Measurements from ENCODE around the gene SLC22A5. TPM values are rescaled to one million over a fixed set of nuclear protein-coding genes. Genes with fewer than 3 reads are reported as not detected.

The SLC22A5 gene
- total RNA-seq, 2 experiments from 2014 or later, result 2.7 to 3.3 TPM

DNA sequence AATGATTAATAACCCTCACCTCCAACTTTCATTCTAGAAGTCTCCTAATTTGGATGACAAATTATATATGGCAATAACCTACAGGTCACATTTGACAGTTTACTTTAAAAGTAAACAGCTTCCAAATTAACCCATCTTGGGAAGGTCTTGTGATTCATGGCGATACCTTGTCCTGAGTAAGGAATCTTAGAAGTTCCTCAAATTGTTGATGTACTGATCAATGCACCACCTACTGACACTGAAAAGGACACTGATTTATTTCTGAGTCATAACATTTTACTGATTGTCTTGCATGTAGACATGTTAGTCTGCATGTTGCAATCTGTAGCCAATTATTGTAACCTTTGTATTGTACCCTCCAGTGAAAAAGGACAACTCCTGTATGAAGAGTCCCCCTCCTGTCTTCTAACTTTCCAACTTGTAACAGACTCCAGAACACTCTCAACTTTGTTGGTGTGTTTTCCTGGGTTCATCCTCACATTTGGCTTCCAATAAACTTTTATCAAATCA lies 16.0 kb upstream of the SLC22A5 start:
- Mint-ChIP-seq H3K36me3 (ENCODE audit: low read depth) (no peaks in the 10 kb centered on the region), H3K27me3 (peaks cover 5% of the 10 kb centered on the region), H3K4me3 (no peak overlapping the region), H3K4me1 (no peaks in the 10 kb centered on the region), H3K9me3 (no peaks in the 10 kb centered on the region), H3K27ac (no peak overlapping the region)
- POLR2A ChIA-PET, result no interaction called here
- DNase-seq, result no peak
- CTCF ChIA-PET, result no interaction called here

DNA sequence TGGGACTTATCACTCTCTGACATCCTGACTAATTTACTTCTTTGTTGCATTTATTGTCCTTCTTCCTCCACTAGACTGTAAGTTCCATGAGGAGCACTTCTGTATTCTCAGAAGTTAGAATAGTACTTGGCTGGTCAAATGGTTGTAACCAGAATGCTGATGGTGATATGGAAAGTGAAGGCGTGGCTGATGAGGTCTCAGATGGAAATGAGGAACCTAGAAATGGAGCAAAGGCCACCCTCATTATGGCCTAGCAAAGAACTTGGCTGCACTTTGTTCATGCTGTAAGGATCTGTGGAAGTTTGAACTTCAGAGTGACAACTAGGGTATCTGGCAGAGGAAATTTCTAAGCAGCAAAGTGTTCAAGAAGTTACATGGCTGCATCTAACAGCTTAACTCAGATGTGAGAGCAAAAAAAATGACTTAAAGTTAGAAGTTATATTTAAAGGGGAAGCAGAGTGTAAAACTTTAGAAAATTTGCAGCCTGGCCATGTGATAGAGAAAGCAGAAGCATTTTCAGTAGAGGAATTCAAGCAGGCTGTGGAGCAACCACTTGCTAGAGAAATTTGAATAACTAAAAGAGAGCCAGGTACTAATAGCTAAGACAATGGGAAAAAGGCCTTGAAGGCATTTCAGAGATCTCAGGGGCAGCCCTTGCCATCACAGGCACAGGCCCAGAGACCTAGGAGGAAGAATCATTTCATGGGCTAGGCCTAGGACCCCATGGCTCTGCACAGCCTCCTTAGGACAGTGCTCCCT lies 14.9 kb upstream of the SLC22A5 start:
- H3K4me1 Mint-ChIP-seq, result no peaks in the 10 kb centered on the region
- H3K27ac Mint-ChIP-seq, result no peak overlapping the region
- CTCF ChIA-PET, result interaction anchor here (0.8 kb wide), 1 partner anchor 75 kb away, joined by 3 read pairs; no protein-coding TSS in a partner anchor
- H3K27me3 Mint-ChIP-seq, result peaks cover 5% of the 10 kb centered on the region
- no peaks in the 10 kb centered on the region for H3K36me3 Mint-ChIP-seq (ENCODE audit: low read depth)
- no peak overlapping the region for H3K4me3 Mint-ChIP-seq
- H3K9me3 Mint-ChIP-seq, result no peaks in the 10 kb centered on the region
- DNase-seq, result no peak
- POLR2A ChIA-PET, result no interaction called here

DNA sequence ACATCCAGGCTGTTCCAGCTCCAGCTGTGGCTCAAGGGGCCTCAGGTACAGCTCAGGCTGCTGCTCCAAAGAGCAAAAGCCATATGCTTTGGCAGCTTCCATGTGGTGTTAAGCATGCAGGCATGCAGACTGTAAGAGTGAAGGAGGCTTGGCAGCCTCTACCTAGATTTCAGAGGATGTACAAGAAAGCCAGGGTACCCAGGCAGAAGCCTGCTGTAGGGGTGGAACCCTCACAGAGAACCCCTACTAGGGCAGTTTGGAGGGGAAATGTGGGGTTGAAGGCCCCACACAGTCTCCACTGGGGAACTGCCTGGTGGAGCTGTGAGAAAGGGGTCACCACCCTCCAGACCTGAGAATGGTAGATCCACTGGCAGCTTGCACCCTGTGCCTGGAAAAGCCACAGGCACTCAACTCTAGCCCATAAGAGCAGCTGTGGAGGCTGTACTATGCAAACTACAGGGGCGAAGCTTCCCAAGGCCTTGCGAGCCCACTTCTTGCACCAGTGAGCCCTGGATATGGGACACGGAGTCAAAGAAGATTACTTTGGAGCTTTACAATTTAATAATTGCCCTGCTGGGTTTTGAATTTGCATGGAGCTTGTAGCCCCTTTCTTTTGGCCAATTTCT lies 14.3 kb upstream of the SLC22A5 start:
- no peaks in the 10 kb centered on the region for H3K9me3 Mint-ChIP-seq
- peaks cover 5% of the 10 kb centered on the region for H3K27me3 Mint-ChIP-seq
- H3K27ac Mint-ChIP-seq, result no peak overlapping the region
- no peaks in the 10 kb centered on the region for H3K4me1 Mint-ChIP-seq
- POLR2A ChIA-PET, result interaction anchor here (0.9 kb wide), 1 partner anchor 14 kb away, joined by 4 read pairs; the partner anchor contains the start of gene SLC22A5
- no peak for DNase-seq
- H3K4me3 Mint-ChIP-seq, result no peak overlapping the region
- H3K36me3 Mint-ChIP-seq (ENCODE audit: low read depth), result no peaks in the 10 kb centered on the region
- CTCF ChIA-PET, result interaction anchor here (0.8 kb wide), 1 partner anchor 76 kb away, joined by 3 read pairs; no protein-coding TSS in a partner anchor

DNA sequence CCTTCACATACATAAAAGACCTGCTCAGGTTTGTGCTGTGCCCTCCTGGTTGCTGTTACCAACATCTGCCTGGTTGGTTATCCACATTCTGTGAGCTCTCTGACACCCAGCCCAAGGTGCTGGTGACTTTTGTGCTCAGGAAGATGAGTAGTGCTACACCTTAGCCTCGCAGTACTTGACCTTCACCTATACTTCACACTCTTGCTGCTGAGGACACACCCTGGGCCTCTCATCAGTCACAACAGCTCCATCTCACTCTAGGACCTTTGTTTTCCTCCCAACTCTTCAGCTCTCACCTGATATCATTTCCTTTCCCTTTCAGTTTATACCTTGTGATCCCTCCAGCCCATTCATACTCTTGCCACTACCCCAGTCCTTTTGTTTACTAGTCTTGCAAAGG lies 10.7 kb upstream of the SLC22A5 start:
- Mint-ChIP-seq H3K4me1 (no peaks in the 10 kb centered on the region), H3K27me3 (no peaks in the 10 kb centered on the region), H3K36me3 (ENCODE audit: low read depth) (no peaks in the 10 kb centered on the region), H3K9me3 (no peaks in the 10 kb centered on the region), H3K4me3 (no peak overlapping the region), H3K27ac (no peak overlapping the region)
- DNase-seq, result no peak
- CTCF ChIA-PET, result interaction anchor here (1.1 to 1.4 kb wide), 2 partner anchors 10 to 121 kb away, joined by 3 to 5 read pairs; partner anchors contain the start of gene SLC22A5
- POLR2A ChIA-PET, result interaction anchor here (1.1 kb wide), 1 partner anchor 11 kb away, joined by 4 read pairs; the partner anchor contains the start of gene SLC22A5

DNA sequence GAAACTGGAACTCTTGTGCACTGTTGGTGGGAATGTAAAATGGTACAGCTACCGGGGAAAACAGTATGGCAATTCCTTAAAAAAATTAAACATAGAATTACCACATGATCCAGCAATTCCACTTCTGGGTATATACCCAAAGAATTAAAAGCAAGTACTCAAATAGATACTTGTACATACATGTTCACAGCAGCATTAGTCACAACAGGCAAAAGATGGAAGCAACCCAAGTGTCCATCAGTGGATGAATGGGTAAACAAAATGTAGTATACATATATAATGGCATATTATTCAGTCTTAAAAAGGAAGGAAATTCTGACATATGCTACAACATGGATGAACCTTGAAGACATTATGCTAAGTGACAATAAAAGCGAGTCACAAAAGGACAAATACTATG lies 7.4 kb upstream of the SLC22A5 start:
- Mint-ChIP-seq H3K9me3 (no peaks in the 10 kb centered on the region), H3K4me1 (no peaks in the 10 kb centered on the region), H3K4me3 (no peak overlapping the region), H3K36me3 (ENCODE audit: low read depth) (no peaks in the 10 kb centered on the region), H3K27ac (no peak overlapping the region), H3K27me3 (no peaks in the 10 kb centered on the region)
- DNase-seq, result no peak
- POLR2A ChIA-PET, result no interaction called here
- CTCF ChIA-PET, result no interaction called here

DNA sequence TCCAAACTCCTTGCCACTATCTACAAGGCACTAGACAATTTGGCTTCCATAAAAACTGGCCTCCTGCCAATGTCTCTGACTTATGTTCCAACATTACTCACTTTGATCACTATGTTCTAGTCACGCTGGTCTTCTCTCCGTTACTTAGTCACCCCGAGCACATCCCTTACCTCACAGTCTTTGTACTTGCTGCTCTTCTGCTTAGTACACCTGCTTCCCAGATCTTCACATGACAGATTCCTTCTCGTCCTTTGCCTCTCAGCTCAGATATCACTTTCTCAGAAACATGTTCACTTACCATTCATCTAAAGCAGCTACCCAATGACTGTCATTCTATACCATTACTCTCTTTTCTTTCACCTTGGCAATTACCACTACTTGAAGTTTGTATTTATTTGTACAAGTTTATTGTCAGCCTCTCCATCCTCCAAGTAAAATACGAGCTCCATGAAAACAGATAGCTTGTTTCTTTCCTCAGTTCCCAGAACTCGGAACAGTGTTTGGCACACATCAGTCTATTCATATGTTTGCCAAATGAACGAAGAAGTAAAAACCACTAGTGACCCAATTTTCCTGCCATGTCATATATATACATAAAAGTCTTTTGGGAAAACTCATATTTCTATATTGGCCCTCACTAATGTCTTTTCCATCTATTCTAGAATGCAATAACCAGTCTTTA lies 5.9 kb upstream of the SLC22A5 start:
- Mint-ChIP-seq H3K9me3 (no peaks in the 10 kb centered on the region), H3K27me3 (no peaks in the 10 kb centered on the region), H3K36me3 (ENCODE audit: low read depth) (no peaks in the 10 kb centered on the region), H3K4me1 (no peaks in the 10 kb centered on the region), H3K4me3 (no peak overlapping the region), H3K27ac (no peak overlapping the region)
- no peak for DNase-seq
- CTCF ChIA-PET, result no interaction called here
- POLR2A ChIA-PET, result no interaction called here

DNA sequence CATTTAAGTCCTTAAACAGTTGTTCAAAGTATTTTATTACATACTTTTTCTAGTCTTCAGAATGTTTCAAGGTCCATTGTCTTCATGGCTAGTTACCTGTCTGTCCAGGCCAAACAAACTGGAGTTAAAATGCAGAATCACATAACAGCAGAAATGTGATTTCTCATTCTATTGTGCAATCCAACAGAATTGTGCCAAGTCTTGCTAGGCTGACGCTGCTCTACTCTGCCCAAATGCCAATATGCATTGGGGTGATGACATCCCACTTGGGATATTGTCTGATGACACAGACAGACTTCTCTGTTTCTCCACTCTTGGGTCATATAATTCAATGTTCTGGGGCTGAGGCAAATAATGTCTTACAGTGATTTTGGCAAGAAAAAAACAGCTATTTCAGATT lies 5.2 kb upstream of the SLC22A5 start:
- no peak for DNase-seq
- CTCF ChIA-PET, result no interaction called here
- Mint-ChIP-seq H3K36me3 (ENCODE audit: low read depth) (no peaks in the 10 kb centered on the region), H3K4me3 (no peak overlapping the region), H3K27me3 (no peaks in the 10 kb centered on the region), H3K27ac (no peak overlapping the region), H3K9me3 (no peaks in the 10 kb centered on the region), H3K4me1 (peaks cover 5% of the 10 kb centered on the region)
- POLR2A ChIA-PET, result no interaction called here

DNA sequence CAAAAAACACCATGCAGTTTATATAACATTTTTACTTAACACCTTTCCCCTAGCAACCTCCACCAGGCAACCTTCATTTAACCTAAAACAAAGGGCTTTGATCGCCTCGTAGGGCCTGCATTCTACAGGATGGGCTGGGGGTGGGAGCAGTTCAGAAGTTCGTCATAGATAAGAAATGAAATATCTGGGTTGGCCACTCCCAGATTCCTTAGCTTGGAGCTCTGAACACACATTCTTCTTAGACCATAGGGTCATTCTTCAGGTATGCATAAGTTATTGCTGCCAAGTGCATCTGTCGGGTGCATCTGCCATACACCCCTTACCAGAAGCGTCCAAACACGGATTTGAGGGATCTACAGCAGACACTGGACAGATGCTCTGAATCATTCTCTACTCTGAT lies 4.3 kb upstream of the SLC22A5 start:
- POLR2A ChIA-PET, result no interaction called here
- CTCF ChIA-PET, result no interaction called here

DNA sequence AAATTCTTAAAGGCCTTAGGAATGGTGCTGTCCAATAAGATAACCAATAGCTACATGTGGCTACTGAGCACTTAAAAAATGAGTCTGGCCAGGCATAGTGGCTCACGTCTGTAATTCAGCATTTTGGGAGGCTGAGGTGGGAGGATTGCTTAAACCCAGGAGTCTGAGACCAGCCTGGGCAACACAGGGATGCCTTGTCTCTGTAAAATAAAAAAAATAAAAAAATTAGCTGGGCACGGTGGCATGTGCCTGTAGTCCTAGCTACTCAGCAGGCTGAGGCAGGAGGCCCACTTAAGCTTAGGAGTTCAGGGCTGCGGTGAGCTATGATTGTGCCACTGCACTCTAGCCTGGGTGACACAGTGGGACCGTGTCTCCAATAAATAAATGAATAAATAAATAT lies 1.3 kb upstream of the SLC22A5 start:
- POLR2A ChIA-PET, result interaction anchor here (1.4 kb wide), 1 partner anchor 122 kb away, joined by 3 read pairs; no protein-coding TSS in a partner anchor
- no peak for DNase-seq
- Mint-ChIP-seq H3K9me3 (no peaks in the 10 kb centered on the region), H3K4me3 (no peak overlapping the region), H3K4me1 (peaks cover 19% of the 10 kb centered on the region), H3K36me3 (ENCODE audit: low read depth) (no peaks in the 10 kb centered on the region), H3K27me3 (no peaks in the 10 kb centered on the region), H3K27ac (no peak overlapping the region)
- CTCF ChIA-PET, result interaction anchor here (0.8 to 1.9 kb wide), 6 partner anchors 9 to 452 kb away, joined by 3 to 8 read pairs (median 5); no protein-coding TSS in a partner anchor

More for the DNA sequence above, 4.3 kb upstream of the SLC22A5 start:
- no peak overlapping the region for H3K4me3 Mint-ChIP-seq
- no peak overlapping the region for H3K27ac Mint-ChIP-seq
- H3K9me3 Mint-ChIP-seq, result no peaks in the 10 kb centered on the region
- no peaks in the 10 kb centered on the region for H3K27me3 Mint-ChIP-seq
- peaks cover 5% of the 10 kb centered on the region for H3K4me1 Mint-ChIP-seq
- no peak for DNase-seq
- H3K36me3 Mint-ChIP-seq (ENCODE audit: low read depth), result no peaks in the 10 kb centered on the region

DNA sequence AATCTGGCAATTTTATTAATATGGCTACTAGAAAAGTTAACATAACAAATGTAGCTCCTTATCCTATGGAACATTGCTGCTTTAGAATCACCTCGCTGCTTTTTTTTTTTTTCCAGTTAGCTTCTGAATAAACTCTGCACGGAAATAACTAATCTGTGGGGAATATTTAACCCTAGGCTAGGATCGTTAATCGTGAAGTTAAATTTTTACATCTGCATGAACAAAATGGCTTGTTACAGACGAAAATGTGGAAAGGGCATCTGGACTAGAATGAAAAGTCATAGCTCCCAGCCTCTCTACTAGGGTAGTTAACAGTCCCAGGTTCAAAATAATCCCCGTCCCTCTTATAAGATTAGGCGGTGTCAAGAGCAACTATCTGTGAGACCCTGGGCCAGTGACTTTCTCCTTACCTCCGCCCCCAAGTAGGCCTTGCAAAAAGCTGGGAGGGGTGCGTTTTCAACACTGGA lies 470 bp upstream of the SLC22A5 start:
- Mint-ChIP-seq H3K27me3 (no peaks in the 10 kb centered on the region), H3K4me1 (peaks cover 19% of the 10 kb centered on the region), H3K27ac (no peak overlapping the region), H3K9me3 (no peaks in the 10 kb centered on the region), H3K36me3 (ENCODE audit: low read depth) (no peaks in the 10 kb centered on the region), H3K4me3 (peak overlapping the region; percentile 71)
- ChIA-PET CTCF (interaction anchor here (0.8 to 1.9 kb wide), 12 partner anchors 10 to 306 kb away, joined by 3 to 9 read pairs (median 4); partner anchors contain the start of gene SLC22A4), POLR2A (interaction anchor here (0.8 to 1.6 kb wide), 12 partner anchors 11 to 754 kb away, joined by 3 to 10 read pairs (median 3); partner anchors contain the start of gene SLC22A4)
- no peak for DNase-seq

DNA sequence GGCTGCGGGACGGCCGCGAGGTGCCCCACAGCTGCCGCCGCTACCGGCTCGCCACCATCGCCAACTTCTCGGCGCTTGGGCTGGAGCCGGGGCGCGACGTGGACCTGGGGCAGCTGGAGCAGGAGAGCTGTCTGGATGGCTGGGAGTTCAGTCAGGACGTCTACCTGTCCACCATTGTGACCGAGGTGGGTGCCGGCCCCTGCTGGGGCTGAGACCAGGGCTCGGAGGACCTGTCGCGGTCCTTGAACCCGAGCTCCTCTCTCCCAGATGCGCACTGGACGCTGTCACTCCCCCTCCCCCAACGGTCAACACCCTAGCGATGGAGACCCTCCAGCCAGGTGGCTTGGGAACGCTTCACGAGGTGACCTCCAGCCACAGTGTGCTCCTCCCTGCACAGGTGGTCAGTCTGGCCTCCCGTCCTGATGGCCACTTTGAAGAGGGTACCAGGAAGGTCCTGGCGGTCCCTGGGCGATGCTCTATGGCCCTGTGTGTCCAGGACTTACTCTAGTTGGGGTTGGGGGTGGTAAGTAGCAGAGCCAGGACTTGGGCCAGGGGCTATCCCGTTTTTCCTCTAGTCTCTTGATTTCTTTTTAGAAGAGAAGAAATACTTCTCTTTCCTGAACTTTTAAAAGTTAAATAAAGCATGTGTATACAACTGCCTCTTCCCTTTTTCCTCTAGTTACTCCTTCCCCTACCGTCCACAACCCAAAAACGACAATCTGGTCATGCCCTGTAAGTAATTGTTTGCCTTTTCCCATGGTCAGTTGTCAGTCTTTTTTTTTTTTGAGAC lies 866 bp downstream of the SLC22A5 start:
- Mint-ChIP-seq H3K27me3 (no peaks in the 10 kb centered on the region), H3K4me3 (peak overlapping the region; percentile 71), H3K4me1 (peaks cover 19% of the 10 kb centered on the region), H3K36me3 (ENCODE audit: low read depth) (no peaks in the 10 kb centered on the region), H3K9me3 (no peaks in the 10 kb centered on the region), H3K27ac (no peak overlapping the region)
- ChIA-PET POLR2A (interaction anchor here (0.8 to 1.6 kb wide), 5 partner anchors 12 to 188 kb away, joined by 3 to 10 read pairs (median 3); no protein-coding TSS in a partner anchor), CTCF (interaction anchor here (0.5 to 1.9 kb wide), 4 partner anchors 8 to 307 kb away, joined by 3 to 9 read pairs (median 4); no protein-coding TSS in a partner anchor)
- DNase-seq, result no peak

DNA sequence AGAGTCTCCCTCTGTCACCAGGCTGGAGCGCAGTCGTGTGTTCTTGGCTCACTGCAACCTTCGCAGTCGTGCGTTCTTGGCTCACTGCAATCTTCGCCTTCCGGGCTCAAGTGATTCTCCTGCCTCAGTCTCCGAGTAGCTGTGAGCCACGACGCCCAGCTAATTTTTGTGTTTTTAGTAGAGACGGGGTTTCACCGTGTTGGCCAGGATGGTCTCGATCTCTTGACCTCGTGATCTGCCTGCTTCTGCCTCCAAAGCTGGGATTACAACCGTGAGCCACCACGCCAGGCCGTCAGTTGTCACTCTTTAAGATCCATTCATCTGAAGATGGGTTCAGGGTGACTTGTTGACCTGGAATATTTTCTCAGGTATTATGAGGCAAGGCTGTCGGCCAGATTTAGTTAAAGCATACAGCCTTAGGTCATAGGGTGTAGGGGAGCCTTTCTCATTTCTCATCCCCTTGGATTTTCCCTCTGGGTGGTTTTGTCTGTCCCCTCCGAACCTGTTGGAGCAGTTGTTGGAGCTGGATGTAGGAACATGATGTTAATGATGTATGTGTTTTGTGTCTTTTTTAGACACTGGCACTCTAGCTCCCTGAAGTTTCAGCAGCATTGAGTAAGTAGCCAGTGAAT lies 1.6 kb downstream of the SLC22A5 start:
- no peak for DNase-seq
- ChIA-PET POLR2A (no interaction called here), CTCF (interaction anchor here (1.0 kb wide), 1 partner anchor 130 kb away, joined by 3 read pairs; no protein-coding TSS in a partner anchor)
- H3K36me3 Mint-ChIP-seq (ENCODE audit: low read depth), result no peaks in the 10 kb centered on the region
- no peaks in the 10 kb centered on the region for H3K9me3 Mint-ChIP-seq
- H3K4me3 Mint-ChIP-seq, result peak overlapping the region; percentile 71
- H3K27ac Mint-ChIP-seq, result no peak overlapping the region
- H3K27me3 Mint-ChIP-seq, result no peaks in the 10 kb centered on the region
- peaks cover 19% of the 10 kb centered on the region for H3K4me1 Mint-ChIP-seq
